Panc1 (cell line): ENCODE data around the gene MTHFSD. TPM values are rescaled to one million over a fixed set of nuclear protein-coding genes. Genes with fewer than 3 reads are reported as not detected.

Experiments used
- ATAC-seq: fragments of 200-7000 bp; cut with Tn5 transposase; 2 replicates; pipeline ENCODE4 v1.9.1; 2020; ENCODE audit warnings: mild to moderate bottlenecking, moderate library complexity
- BruUV-seq: library from RNA; stranded (reverse); fragments of 400-500 nt; replicated peaks from 2 replicates; lab custom pipeline; 2021; lab: Mats Ljungman, UMichigan
- CTCF ChIA-PET: fragments of 300-600 bp; sonication (Branson Sonifier 250); formaldehyde crosslinking; loops from one replicate; lab custom pipeline; 2022; ENCODE audit warnings: antibody characterized with exemption; lab: Charles Lee
- POLR2A ChIA-PET: fragments of 300-600 bp; sonication (Branson Sonifier 250); formaldehyde crosslinking; loops from one replicate; lab custom pipeline; 2022; ENCODE audit warnings: antibody characterized with exemption; lab: Charles Lee
- DNase-seq: peaks from one replicate; pipeline ENCODE4 v3.0.0-alpha.2; 2010; ENCODE audit warnings: low read depth, low spot score
- H3K27ac ChIP-seq: 2 replicates; pipeline ENCODE4 v1.5.1; 2011; ENCODE audit warnings: mild to moderate bottlenecking, low read length, inconsistent platforms
- H3K27me3 ChIP-seq: fragments of 200-500 bp; sonication (Bioruptor generic); 2 replicates; pipeline ENCODE4 v1.6.0; 2014; ENCODE audit warnings: low read length, inconsistent platforms; ENCODE audit not compliant: control insufficient read depth, insufficient read depth
- H3K36me3 ChIP-seq: fragments of 200-500 bp; sonication (Bioruptor generic); 2 replicates; pipeline ENCODE4 v1.5.1; 2014; ENCODE audit warnings: inconsistent platforms, mild to moderate bottlenecking, low read length, moderate library complexity; ENCODE audit not compliant: control insufficient read depth, insufficient read depth
- H3K4me1 ChIP-seq: 2 replicates; pipeline ENCODE4 v1.5.1; 2011; ENCODE audit warnings: inconsistent platforms, mild to moderate bottlenecking, low read length, moderate library complexity; ENCODE audit not compliant: control insufficient read depth, insufficient read depth
- H3K4me3 ChIP-seq, 2 experiments: 2 replicates each; pipeline ENCODE4 v1.5.1; 2011 to 2012; ENCODE audit warnings: low read depth in 2 of 2, low read length in 2 of 2, mild to moderate bottlenecking in 2 of 2, inconsistent platforms in 1 of 2, moderate library complexity in 1 of 2
- H3K9me3 ChIP-seq: fragments of 200-500 bp; sonication (Bioruptor generic); 2 replicates; pipeline ENCODE4 v1.5.1; 2014; ENCODE audit warnings: low read depth, mild to moderate bottlenecking, inconsistent platforms, low read length, moderate library complexity; ENCODE audit not compliant: control insufficient read depth, insufficient read depth
- POLR2AphosphoS5 ChIP-seq: IDR thresholded peaks from 2 replicates; pipeline ENCODE4 v1.6.1; 2012; ENCODE audit warnings: mild to moderate bottlenecking, low read depth, low read length, moderate library complexity
- SIN3A ChIP-seq: IDR thresholded peaks from 2 replicates; pipeline ENCODE4 v1.6.1; 2012; ENCODE audit warnings: low read depth, mild to moderate bottlenecking, low read length, moderate library complexity, borderline replicate concordance; ENCODE audit not compliant: insufficient read depth
- TCF7L2 ChIP-seq: IDR thresholded peaks from 2 replicates; pipeline ENCODE4 v1.6.1; 2011; ENCODE audit warnings: mild to moderate bottlenecking, low read depth, low read length, inconsistent platforms
- in situ Hi-C: cut with HindIII; loops from 2 replicates; pipeline ENCODE4 v1.10.0; 2016; ENCODE audit warnings: low sequenced_read_pairs, low pct_unique_long_range_greater_than_20kb
- intact Hi-C: fragments of 100-400 bp; cut with micrococcal nuclease; formaldehyde crosslinking; loops from one replicate; pipeline ENCODE4 v1.10.0; 2022; ENCODE audit not compliant: unreplicated experiment
- total RNA-seq: library from RNA; stranded (reverse); gene quantifications from one replicate; pipeline ENCODE4 v1.2.1, GENCODE V29; 2021; ENCODE audit not compliant: unreplicated experiment
- TF ChIP-seq, protein P1 (sequence below), 2 experiments: IDR thresholded peaks; 2 replicates each; pipeline ENCODE4 v1.6.1; 2011 to 2012; ENCODE audit warnings: low read depth in 2 of 2, control low read depth in 1 of 2, low read length in 1 of 2, mild to moderate bottlenecking in 1 of 2, moderate library complexity in 1 of 2; ENCODE audit not compliant: insufficient read depth in 1 of 2
- TF ChIP-seq, protein P2 (sequence below): fragments of 450-650 bp; IDR thresholded peaks from 2 replicates; pipeline ENCODE4 v1.5.1; 2017; ENCODE audit warnings: mild to moderate bottlenecking

MTHFSD gene
- total RNA-seq, 1 experiment from 2014 or later, result 16.5 TPM

DNA sequence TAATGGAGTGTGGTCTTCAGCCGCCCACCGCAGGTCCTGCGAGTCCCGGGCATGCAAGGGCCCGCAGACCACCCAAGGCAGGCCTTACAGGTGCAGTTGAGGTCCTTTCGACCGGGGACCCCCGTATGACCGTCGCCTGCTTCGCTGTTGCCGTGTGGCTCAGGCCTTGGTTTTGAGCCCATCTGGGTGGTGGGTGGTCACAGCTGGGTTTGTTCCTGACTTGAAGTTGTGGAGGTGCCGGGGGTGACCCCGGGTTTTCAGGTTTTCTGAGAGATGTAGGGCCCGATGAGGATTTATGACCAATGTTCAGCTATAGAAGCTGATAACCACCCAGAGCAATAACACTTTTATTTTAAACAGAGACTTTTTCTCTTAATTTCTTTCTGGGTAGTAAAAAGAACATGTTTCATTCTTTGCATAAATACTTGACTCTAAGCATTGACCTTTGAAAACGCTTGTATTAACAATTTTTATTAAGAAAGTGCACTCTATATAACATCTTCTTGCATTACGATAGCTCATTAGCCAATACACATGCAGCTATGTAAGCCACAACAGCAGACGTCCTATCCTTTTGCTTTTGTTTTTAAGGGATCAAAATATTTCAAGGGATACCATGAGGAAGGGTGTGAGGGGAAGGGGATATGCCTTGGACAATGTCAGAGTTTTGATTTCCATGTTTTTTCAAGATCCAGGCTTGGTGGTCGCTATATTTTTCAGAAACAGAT lies 25.2 kb upstream of the MTHFSD start:
- Histone ChIP-seq H3K27ac (peak overlapping the region; percentile 97), H3K9me3 (no peaks in the 10 kb centered on the region), H3K36me3 (no peaks in the 10 kb centered on the region), H3K4me3 (peak overlapping the region; percentile 56 to 73), H3K27me3 (no peaks in the 10 kb centered on the region), H3K4me1 (peaks cover 47% of the 10 kb centered on the region)
- intact Hi-C loops (no loop called here), in situ Hi-C loops (no loop called here)
- CTCF ChIA-PET, result interaction anchor here (0.7 kb wide), 1 partner anchor 596 kb away, joined by 3 read pairs; no protein-coding TSS in a partner anchor
- POLR2A ChIA-PET, result no interaction called here
- DNase-seq (no peak), ATAC-seq (no peak)
- BruUV-seq, result no TSS peak
- TF ChIP-seq TCF7L2 (no peak), SIN3A (no peak), POLR2AphosphoS5 (no peak)
- TF ChIP-seq, protein P1, sequence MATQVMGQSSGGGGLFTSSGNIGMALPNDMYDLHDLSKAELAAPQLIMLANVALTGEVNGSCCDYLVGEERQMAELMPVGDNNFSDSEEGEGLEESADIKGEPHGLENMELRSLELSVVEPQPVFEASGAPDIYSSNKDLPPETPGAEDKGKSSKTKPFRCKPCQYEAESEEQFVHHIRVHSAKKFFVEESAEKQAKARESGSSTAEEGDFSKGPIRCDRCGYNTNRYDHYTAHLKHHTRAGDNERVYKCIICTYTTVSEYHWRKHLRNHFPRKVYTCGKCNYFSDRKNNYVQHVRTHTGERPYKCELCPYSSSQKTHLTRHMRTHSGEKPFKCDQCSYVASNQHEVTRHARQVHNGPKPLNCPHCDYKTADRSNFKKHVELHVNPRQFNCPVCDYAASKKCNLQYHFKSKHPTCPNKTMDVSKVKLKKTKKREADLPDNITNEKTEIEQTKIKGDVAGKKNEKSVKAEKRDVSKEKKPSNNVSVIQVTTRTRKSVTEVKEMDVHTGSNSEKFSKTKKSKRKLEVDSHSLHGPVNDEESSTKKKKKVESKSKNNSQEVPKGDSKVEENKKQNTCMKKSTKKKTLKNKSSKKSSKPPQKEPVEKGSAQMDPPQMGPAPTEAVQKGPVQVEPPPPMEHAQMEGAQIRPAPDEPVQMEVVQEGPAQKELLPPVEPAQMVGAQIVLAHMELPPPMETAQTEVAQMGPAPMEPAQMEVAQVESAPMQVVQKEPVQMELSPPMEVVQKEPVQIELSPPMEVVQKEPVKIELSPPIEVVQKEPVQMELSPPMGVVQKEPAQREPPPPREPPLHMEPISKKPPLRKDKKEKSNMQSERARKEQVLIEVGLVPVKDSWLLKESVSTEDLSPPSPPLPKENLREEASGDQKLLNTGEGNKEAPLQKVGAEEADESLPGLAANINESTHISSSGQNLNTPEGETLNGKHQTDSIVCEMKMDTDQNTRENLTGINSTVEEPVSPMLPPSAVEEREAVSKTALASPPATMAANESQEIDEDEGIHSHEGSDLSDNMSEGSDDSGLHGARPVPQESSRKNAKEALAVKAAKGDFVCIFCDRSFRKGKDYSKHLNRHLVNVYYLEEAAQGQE (IDR thresholded peaks at IDR 0.05; ENCODE audit: insufficient read depth in 1 of 2, low read depth in 2 of 2, low read length in 1 of 2), result no peak
- TF ChIP-seq, protein P2, sequence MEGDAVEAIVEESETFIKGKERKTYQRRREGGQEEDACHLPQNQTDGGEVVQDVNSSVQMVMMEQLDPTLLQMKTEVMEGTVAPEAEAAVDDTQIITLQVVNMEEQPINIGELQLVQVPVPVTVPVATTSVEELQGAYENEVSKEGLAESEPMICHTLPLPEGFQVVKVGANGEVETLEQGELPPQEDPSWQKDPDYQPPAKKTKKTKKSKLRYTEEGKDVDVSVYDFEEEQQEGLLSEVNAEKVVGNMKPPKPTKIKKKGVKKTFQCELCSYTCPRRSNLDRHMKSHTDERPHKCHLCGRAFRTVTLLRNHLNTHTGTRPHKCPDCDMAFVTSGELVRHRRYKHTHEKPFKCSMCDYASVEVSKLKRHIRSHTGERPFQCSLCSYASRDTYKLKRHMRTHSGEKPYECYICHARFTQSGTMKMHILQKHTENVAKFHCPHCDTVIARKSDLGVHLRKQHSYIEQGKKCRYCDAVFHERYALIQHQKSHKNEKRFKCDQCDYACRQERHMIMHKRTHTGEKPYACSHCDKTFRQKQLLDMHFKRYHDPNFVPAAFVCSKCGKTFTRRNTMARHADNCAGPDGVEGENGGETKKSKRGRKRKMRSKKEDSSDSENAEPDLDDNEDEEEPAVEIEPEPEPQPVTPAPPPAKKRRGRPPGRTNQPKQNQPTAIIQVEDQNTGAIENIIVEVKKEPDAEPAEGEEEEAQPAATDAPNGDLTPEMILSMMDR, result no peak

DNA sequence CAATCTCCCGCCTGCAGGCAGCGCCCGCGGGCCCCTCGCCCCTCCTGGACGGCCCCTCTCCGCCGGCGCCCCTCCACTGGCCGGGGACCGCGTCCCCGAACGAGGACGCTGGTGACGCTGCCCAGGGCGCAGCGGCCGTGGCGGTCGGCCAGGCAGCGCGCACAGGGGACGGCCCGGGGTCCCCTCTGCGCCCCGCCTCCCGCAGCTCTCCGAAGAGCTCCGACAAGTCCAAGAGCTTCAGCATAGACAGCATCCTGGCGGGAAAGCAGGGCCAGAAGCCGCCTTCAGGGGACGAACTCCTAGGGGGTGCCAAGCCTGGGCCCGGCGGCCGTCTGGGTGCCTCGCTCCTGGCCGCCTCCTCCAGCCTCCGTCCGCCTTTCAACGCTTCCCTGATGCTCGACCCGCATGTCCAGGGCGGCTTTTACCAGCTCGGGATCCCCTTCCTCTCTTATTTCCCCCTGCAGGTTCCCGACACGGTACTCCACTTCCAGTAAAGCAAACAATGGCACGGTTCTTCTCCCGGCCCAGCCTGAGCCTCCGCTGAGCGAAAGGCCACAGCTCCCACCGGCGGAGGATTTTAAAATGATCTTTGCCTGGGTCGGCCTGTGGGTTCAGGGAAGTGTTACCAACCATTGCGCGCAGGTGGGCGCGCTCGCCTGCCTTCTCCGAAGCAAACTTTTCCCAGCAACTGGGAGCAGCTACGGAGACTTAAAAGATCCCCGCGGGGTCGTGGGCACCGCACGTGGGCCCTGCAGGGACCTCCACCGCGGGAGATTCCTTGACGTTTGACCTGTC lies 24.4 kb upstream of the MTHFSD start:
- in situ Hi-C loops (no loop called here), intact Hi-C loops (no loop called here)
- no peak for TF ChIP-seq SIN3A
- TF ChIP-seq, protein P1 (IDR thresholded peaks at IDR 0.05; ENCODE audit: insufficient read depth in 1 of 2, low read depth in 2 of 2, low read length in 1 of 2), result no peak
- no peak for TF ChIP-seq POLR2AphosphoS5
- TF ChIP-seq TCF7L2, result no peak
- TF ChIP-seq, protein P2, result no peak
- no peaks in the 10 kb centered on the region for H3K9me3 ChIP-seq
- peaks cover 47% of the 10 kb centered on the region for H3K4me1 ChIP-seq
- ATAC-seq (peak; percentile 13), DNase-seq (no peak)
- peak overlapping the region; percentile 56 to 73 for H3K4me3 ChIP-seq
- POLR2A ChIA-PET, result no interaction called here
- no peaks in the 10 kb centered on the region for H3K36me3 ChIP-seq
- BruUV-seq, result no TSS peak
- CTCF ChIA-PET, result no interaction called here
- no peaks in the 10 kb centered on the region for H3K27me3 ChIP-seq
- peak overlapping the region; percentile 97 for H3K27ac ChIP-seq
